ENCODE data around the gene JPH2. TPM values are rescaled to one million over a fixed set of nuclear protein-coding genes. Genes with fewer than 3 reads are reported as not detected.

JPH2 gene
- total RNA-seq, 1 experiment from 2014 or later: 9.9 TPM

DNA sequence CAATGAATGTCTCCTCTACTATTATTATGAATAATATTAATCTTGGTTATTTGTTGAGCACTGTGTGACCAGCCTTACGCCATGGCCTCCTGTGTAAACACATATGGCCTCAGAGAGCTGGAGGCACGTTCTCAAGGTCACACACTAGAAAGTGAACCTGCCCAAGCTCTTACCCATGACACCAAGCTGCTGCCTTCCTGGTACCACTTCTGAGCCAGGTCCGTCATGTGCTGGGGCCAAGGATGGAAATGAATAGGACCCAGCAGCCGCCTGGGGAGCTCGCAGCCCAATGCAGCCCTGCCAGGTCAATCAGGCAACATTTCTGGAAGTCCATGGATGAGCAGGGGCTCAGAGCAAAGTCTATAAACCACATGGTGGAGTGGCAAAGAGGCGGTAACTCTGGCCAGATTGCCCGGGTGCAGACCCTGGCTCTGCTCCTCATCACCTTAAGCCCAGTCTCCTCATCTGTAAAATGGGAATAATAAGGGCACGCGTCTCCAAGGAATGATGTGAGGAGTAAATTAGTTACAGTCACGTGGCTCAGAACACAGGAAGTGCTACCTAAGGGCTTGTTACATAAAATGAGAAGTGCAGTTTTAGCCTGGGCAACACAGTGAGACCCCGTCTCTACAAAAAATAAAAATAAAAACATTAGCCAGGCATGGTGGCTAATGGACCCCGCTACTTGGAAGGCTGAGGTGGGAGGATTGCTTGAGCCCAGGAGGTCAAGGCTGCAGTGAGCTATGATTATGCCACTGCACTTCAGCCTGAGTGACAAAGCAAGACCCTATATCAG lies 61.5 kb downstream of the JPH2 start:
- H3K36me3 ChIP-seq: no peaks in the 10 kb centered on the region
- 0 out of 2 replicates have a peak, but pooled peaks cover 3% of the 10 kb centered on the region for H3K9me3 ChIP-seq
- no peaks in the 10 kb centered on the region for H3K27me3 ChIP-seq
- no peak for DNase-seq
- no peak overlapping the region for H3K4me3 ChIP-seq

DNA sequence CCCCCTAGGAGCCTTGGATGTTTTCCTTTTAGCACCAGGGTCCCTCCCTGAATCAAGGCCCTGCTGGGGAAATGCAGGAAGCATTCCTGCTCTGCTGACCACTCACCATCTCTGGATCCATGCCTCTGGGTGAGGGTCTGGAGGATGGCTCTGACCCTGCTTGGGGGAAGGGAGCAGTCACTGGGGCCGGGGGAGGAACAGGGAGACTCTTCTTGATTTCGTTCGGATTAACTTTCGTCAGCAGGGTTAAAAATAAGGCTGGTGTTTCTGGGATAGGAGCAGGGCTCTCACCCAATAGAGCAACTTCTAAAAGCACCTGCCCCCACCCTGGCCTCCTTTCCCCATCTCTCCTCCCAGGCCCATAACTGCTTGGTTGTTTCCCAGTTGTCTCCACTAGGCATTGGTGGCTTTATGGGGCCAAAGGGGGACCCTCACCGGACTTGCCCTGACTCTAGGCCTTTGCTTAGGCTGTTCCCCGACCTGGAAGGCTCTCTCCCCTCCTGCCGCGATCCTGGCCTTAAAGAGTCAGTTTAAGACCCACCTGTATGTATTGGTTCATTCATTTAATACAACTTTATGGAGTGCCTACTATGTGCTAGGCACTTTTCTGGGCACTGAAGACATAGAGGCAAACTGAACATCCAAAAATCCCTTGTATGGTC lies 63.0 kb downstream of the JPH2 start:
- no peak for DNase-seq
- Histone ChIP-seq H3K36me3 (no peaks in the 10 kb centered on the region), H3K4me3 (no peak overlapping the region), H3K9me3 (0 out of 2 replicates have a peak, but pooled peaks cover 3% of the 10 kb centered on the region), H3K27me3 (no peaks in the 10 kb centered on the region)

DNA sequence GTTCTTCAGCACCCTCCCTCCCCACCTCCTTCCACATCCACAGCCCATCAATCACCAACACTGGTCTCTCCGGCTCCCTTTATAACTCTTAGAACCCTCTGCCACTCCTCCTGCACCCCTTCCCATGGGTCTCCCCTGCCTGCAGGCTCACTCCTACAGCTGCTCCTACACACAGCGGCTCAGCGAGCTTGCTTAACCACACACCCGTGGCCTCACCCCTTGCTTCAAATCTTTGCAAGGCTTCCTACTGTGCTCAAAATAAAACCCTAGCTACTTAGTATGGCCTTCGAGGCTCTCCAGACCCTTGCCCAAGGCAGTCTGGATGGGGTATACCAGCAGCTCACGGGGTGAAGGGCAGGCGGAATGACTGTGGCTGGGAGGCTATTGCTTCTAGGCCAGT lies 63.7 kb downstream of the JPH2 start:
- DNase-seq: no peak
- H3K36me3 ChIP-seq: no peaks in the 10 kb centered on the region
- 0 out of 2 replicates have a peak, but pooled peaks cover 3% of the 10 kb centered on the region for H3K9me3 ChIP-seq
- H3K4me3 ChIP-seq: no peak overlapping the region
- no peaks in the 10 kb centered on the region for H3K27me3 ChIP-seq

DNA sequence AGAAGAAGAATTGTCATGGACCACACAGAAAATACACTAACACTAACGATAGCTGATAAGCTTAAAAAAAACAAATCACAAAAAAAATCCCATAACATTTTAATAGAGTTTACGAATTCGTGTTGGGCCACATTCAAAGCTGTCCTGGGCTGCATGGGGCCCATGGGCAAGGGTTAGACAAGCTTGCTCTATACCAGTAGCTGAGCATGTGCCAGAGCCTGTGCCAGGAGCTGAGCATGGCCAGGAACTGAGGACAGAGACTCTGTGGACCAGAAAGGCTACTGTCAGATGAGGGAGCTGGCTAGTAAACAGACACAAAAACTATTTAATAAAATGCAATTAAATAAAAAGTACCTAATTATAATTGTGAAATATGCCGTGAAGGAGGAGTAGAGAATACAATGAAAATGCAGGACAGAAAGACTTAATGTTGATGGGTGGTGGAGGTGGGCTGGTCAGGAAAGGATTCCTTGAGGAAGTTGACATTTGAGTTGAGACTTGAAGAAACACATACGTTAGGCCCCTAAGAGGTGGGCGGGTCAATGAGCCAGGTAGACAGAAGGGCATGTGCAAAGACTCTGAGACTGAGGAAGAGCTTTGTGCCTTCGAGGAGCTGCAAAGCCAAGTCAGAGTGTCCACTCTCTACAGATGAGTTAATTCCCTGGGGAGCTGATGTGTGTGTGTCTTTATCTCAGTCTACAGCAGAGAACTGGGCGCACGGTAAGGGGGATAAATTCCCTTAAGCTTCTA lies 66.1 kb downstream of the JPH2 start:
- H3K36me3 ChIP-seq: no peaks in the 10 kb centered on the region
- DNase-seq: no peak
- no peak overlapping the region for H3K4me3 ChIP-seq
- no peaks in the 10 kb centered on the region for H3K9me3 ChIP-seq
- no peaks in the 10 kb centered on the region for H3K27me3 ChIP-seq

GRCh38 chr20:44118185-44119033 lies 68.6 kb downstream of the JPH2 start:
- H3K4me3 ChIP-seq: no peak overlapping the region
- H3K27me3 ChIP-seq: no peaks in the 10 kb centered on the region
- no peaks in the 10 kb centered on the region for H3K9me3 ChIP-seq
- DNase-seq: no peak
- H3K36me3 ChIP-seq: no peaks in the 10 kb centered on the region

- no peaks in the 10 kb centered on the region for H3K9me3 ChIP-seq
- H3K36me3 ChIP-seq: no peaks in the 10 kb centered on the region
- no peak overlapping the region for H3K4me3 ChIP-seq
- no peak for DNase-seq
- H3K27me3 ChIP-seq: no peaks in the 10 kb centered on the region
Measured at GRCh38 chr20:44117296-44118184, 69.4 kb downstream of the JPH2 start.

- no peak for DNase-seq
- Histone ChIP-seq H3K9me3 (no peaks in the 10 kb centered on the region), H3K27me3 (no peaks in the 10 kb centered on the region), H3K36me3 (no peaks in the 10 kb centered on the region), H3K4me3 (no peak overlapping the region)
Measured at GRCh38 chr20:44115762-44116644, 71.0 kb downstream of the JPH2 start.

DNA sequence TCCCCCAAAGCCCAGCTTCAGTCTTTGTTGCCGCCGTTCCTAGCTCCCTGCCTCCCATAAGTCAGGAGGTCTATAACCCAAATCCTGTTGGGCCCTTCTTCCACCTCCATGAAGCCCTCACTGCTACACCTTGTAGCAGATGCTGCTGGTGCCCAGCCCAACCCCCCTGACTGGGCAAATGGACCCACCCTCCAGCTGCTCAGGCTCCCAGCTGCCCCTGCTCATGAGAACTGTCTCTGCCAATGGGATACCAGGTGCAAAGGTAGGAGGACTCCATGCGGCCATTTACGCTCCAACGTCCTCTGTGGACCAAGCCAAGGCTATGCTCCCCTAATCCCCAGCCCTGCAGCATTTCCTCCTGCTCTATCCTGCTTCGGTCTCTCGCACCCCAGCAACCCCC lies 71.8 kb downstream of the JPH2 start:
- Histone ChIP-seq H3K9me3 (no peaks in the 10 kb centered on the region), H3K27me3 (no peaks in the 10 kb centered on the region), H3K36me3 (no peaks in the 10 kb centered on the region), H3K4me3 (no peak overlapping the region)
- DNase-seq: no peak

- H3K4me3 ChIP-seq: no peak overlapping the region
- peaks cover 3% of the 10 kb centered on the region for H3K9me3 ChIP-seq
- H3K36me3 ChIP-seq: no peaks in the 10 kb centered on the region
- no peak for DNase-seq
- H3K27me3 ChIP-seq: no peaks in the 10 kb centered on the region
Measured at GRCh38 chr20:44113618-44114376, 73.2 kb downstream of the JPH2 start.

GRCh38 chr20:44112889-44113617 lies 73.9 kb downstream of the JPH2 start:
- Histone ChIP-seq H3K36me3 (no peaks in the 10 kb centered on the region), H3K9me3 (peaks cover 8% of the 10 kb centered on the region), H3K27me3 (no peaks in the 10 kb centered on the region), H3K4me3 (no peak overlapping the region)
- no peak for DNase-seq

- H3K36me3 ChIP-seq: no peaks in the 10 kb centered on the region
Measured at GRCh38 chr20:44112456-44112855, 74.5 kb downstream of the JPH2 start.

DNA sequence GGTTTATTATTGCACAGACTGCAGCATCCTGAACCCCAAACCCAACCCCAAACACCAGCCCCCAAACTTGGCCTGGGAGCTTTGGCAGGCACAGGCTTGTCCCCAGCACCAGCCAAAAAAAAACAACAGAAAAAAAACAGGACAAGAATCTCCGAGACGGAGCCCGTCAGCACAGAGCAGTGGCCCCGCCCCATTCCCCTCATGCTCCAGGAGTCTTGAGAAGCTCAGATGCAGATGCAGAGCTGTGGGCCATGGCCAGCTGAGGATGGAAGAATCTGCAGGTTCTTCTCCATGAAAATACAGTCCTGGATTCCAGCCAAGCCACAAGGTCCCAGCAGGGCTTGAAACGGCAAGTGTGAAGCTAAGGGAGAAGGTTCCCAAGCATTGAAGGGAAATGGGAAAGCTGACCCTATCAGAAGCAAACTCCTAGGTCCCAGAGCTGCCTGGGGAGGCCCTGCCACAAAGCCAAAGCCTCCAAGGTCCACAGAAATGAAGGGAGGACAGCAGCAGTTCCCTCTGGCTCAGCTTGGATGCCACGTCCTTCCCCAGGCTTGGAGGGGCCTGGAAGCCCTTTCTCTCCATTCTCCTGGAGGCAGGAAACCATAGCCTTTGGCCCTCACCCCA lies 75.2 kb downstream of the JPH2 start:
- no peak overlapping the region for H3K4me3 ChIP-seq
- no peak for DNase-seq
- no peaks in the 10 kb centered on the region for H3K36me3 ChIP-seq
- peaks cover 17% of the 10 kb centered on the region for H3K9me3 ChIP-seq
- H3K27me3 ChIP-seq: no peaks in the 10 kb centered on the region

More at GRCh38 chr20:44112456-44112855, 74.5 kb downstream of the JPH2 start:
- peaks cover 14% of the 10 kb centered on the region for H3K9me3 ChIP-seq
- no peak overlapping the region for H3K4me3 ChIP-seq
- DNase-seq: no peak
- H3K27me3 ChIP-seq: no peaks in the 10 kb centered on the region

- Histone ChIP-seq H3K36me3 (no peaks in the 10 kb centered on the region), H3K4me3 (no peak overlapping the region), H3K27me3 (no peaks in the 10 kb centered on the region), H3K9me3 (peaks cover 17% of the 10 kb centered on the region)
- no peak for DNase-seq
Measured at GRCh38 chr20:44110816-44111568, 76.0 kb downstream of the JPH2 start.

Measured in MG63 (cell line).